ENCODE data around the gene KSR1. TPM values are rescaled to one million over a fixed set of nuclear protein-coding genes. Genes with fewer than 3 reads are reported as not detected.

Gene KSR1
- total RNA-seq, 1 donor from 2014 or later, result 90.2 TPM

GRCh38 chr17:27575912-27576252 is 119.6 kb downstream of the KSR1 start:
- Mint-ChIP-seq H3K36me3 (ENCODE audit: low read depth, unreplicated experiment) (peaks cover 21% of the 10 kb centered on the region), H3K4me1 (ENCODE audit: low read depth, unreplicated experiment) (peaks cover 67% of the 10 kb centered on the region), H3K4me3 (ENCODE audit: unreplicated experiment) (no peak overlapping the region), H3K9me3 (ENCODE audit: unreplicated experiment) (no peaks in the 10 kb centered on the region), H3K27ac (ENCODE audit: unreplicated experiment) (no peak overlapping the region), H3K27me3 (ENCODE audit: low read depth, unreplicated experiment) (no peaks in the 10 kb centered on the region)
- H4K20me1 ChIP-seq (ENCODE audit: insufficient read depth, low read length), result peaks cover 25% of the 10 kb centered on the region
- no peak for DNase-seq (ENCODE audit: low read depth)
- no peaks in the 10 kb centered on the region for H3K9me3 ChIP-seq (ENCODE audit: insufficient read depth, low read depth, low read length)
- peaks cover 46% of the 10 kb centered on the region for H3K4me1 ChIP-seq (ENCODE audit: insufficient read depth, low read length)
- no peak for TF ChIP-seq EZH2 (IDR thresholded peaks at IDR 0.05; ENCODE audit: insufficient read depth, low read length)
- TF ChIP-seq, protein P1, sequence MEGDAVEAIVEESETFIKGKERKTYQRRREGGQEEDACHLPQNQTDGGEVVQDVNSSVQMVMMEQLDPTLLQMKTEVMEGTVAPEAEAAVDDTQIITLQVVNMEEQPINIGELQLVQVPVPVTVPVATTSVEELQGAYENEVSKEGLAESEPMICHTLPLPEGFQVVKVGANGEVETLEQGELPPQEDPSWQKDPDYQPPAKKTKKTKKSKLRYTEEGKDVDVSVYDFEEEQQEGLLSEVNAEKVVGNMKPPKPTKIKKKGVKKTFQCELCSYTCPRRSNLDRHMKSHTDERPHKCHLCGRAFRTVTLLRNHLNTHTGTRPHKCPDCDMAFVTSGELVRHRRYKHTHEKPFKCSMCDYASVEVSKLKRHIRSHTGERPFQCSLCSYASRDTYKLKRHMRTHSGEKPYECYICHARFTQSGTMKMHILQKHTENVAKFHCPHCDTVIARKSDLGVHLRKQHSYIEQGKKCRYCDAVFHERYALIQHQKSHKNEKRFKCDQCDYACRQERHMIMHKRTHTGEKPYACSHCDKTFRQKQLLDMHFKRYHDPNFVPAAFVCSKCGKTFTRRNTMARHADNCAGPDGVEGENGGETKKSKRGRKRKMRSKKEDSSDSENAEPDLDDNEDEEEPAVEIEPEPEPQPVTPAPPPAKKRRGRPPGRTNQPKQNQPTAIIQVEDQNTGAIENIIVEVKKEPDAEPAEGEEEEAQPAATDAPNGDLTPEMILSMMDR (IDR thresholded peaks at IDR 0.05; ENCODE audit: insufficient read depth, low read depth, low read length), result no peak
- no peak overlapping the region for H3K4me2 ChIP-seq (ENCODE audit: low read length)
- no peaks in the 10 kb centered on the region for H3K36me3 ChIP-seq (ENCODE audit: insufficient read depth, low read length)
- no peak overlapping the region for H2AFZ ChIP-seq (ENCODE audit: low read depth, low read length)
- no peak overlapping the region for H3K4me3 ChIP-seq (ENCODE audit: insufficient read depth, low read depth, low read length)
- no peak overlapping the region for H3K9ac ChIP-seq (ENCODE audit: low read length)
- no peak overlapping the region for H3K27ac ChIP-seq (ENCODE audit: low read depth, low read length)
- peaks cover 65% of the 10 kb centered on the region for H3K79me2 ChIP-seq (ENCODE audit: insufficient read depth, low read length)
- no peak for FAIRE-seq
- H3K27me3 ChIP-seq (ENCODE audit: insufficient read depth, low read length), result no peaks in the 10 kb centered on the region

DNA sequence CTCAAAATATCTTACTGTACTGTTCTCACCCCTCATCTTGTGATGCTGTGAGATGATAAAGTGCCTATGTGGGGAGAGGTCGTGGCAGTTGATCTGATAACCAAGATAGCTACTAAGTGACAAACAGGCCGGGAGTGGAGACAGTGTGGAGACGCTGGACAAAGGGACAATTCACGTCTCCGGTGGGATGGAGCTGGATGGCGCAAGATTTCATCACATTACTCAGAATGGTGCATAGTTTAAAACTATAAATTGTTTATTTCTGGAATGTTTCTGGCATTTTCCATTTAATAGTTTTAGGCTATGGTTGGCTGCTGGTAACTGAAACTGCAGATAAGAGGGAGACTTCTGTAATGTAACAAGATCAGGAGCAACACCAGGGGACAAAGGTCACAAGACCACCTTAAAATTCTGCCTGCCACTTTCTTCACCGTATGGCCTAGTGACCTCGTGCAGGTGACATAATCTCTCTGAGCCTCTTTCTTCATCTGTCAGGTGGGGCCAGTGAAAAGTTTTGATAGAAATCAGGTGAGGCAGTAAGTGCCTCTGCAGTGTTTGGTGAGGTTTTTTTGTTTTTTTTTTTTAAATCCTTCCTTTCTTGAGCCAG is 120.3 kb downstream of the KSR1 start:
- no peak for TF ChIP-seq EZH2 (IDR thresholded peaks at IDR 0.05; ENCODE audit: insufficient read depth, low read length)
- TF ChIP-seq, protein P1 (IDR thresholded peaks at IDR 0.05; ENCODE audit: insufficient read depth, low read depth, low read length), result no peak
- no peak overlapping the region for H2AFZ ChIP-seq (ENCODE audit: low read depth, low read length)
- H3K27me3 ChIP-seq (ENCODE audit: insufficient read depth, low read length), result no peaks in the 10 kb centered on the region
- Mint-ChIP-seq H3K27ac (ENCODE audit: unreplicated experiment) (peak overlapping the region; percentile 60), H3K36me3 (ENCODE audit: low read depth, unreplicated experiment) (peaks cover 21% of the 10 kb centered on the region), H3K4me3 (ENCODE audit: unreplicated experiment) (no peak overlapping the region), H3K27me3 (ENCODE audit: low read depth, unreplicated experiment) (no peaks in the 10 kb centered on the region), H3K4me1 (ENCODE audit: low read depth, unreplicated experiment) (peaks cover 68% of the 10 kb centered on the region), H3K9me3 (ENCODE audit: unreplicated experiment) (no peaks in the 10 kb centered on the region)
- peak overlapping the region; percentile 66 for H3K9ac ChIP-seq (ENCODE audit: low read length)
- H3K4me1 ChIP-seq (ENCODE audit: insufficient read depth, low read length), result peaks cover 46% of the 10 kb centered on the region
- no peak overlapping the region for H3K4me3 ChIP-seq (ENCODE audit: insufficient read depth, low read depth, low read length)
- H4K20me1 ChIP-seq (ENCODE audit: insufficient read depth, low read length), result peaks cover 28% of the 10 kb centered on the region
- H3K36me3 ChIP-seq (ENCODE audit: insufficient read depth, low read length), result no peaks in the 10 kb centered on the region
- H3K27ac ChIP-seq (ENCODE audit: low read depth, low read length), result peak overlapping the region; percentile 45
- FAIRE-seq, result no peak
- peaks cover 59% of the 10 kb centered on the region for H3K79me2 ChIP-seq (ENCODE audit: insufficient read depth, low read length)
- no peaks in the 10 kb centered on the region for H3K9me3 ChIP-seq (ENCODE audit: insufficient read depth, low read depth, low read length)
- DNase-seq (ENCODE audit: low read depth), result no peak
- peak overlapping the region; percentile 50 for H3K4me2 ChIP-seq (ENCODE audit: low read length)

GRCh38 chr17:27577121-27577761 is 121.0 kb downstream of the KSR1 start:
- Histone ChIP-seq H2AFZ (ENCODE audit: low read depth, low read length) (no peak overlapping the region), H3K4me1 (ENCODE audit: insufficient read depth, low read length) (peaks cover 41% of the 10 kb centered on the region), H3K4me3 (ENCODE audit: insufficient read depth, low read depth, low read length) (no peak overlapping the region), H3K36me3 (ENCODE audit: insufficient read depth, low read length) (no peaks in the 10 kb centered on the region), H3K4me2 (ENCODE audit: low read length) (peak overlapping the region; percentile 50), H3K9ac (ENCODE audit: low read length) (peak overlapping the region; percentile 66), H3K27ac (ENCODE audit: low read depth, low read length) (peak overlapping the region; percentile 45), H4K20me1 (ENCODE audit: insufficient read depth, low read length) (peaks cover 26% of the 10 kb centered on the region), H3K79me2 (ENCODE audit: insufficient read depth, low read length) (peaks cover 53% of the 10 kb centered on the region), H3K9me3 (ENCODE audit: insufficient read depth, low read depth, low read length) (no peaks in the 10 kb centered on the region), H3K27me3 (ENCODE audit: insufficient read depth, low read length) (no peaks in the 10 kb centered on the region)
- Mint-ChIP-seq H3K27me3 (ENCODE audit: low read depth, unreplicated experiment) (no peaks in the 10 kb centered on the region), H3K4me3 (ENCODE audit: unreplicated experiment) (peak overlapping the region; percentile 1), H3K36me3 (ENCODE audit: low read depth, unreplicated experiment) (peaks cover 27% of the 10 kb centered on the region), H3K27ac (ENCODE audit: unreplicated experiment) (peak overlapping the region; percentile 60), H3K4me1 (ENCODE audit: low read depth, unreplicated experiment) (peaks cover 71% of the 10 kb centered on the region), H3K9me3 (ENCODE audit: unreplicated experiment) (no peaks in the 10 kb centered on the region)
- DNase-seq (ENCODE audit: low read depth) (peak; percentile 54), FAIRE-seq (no peak)
- TF ChIP-seq EZH2 (IDR thresholded peaks at IDR 0.05; ENCODE audit: insufficient read depth, low read length), result no peak
- TF ChIP-seq, protein P1 (IDR thresholded peaks at IDR 0.05; ENCODE audit: insufficient read depth, low read depth, low read length), result no peak
